K562 (cell line): ENCODE data around the gene CLCN5. TPM values are rescaled to one million over a fixed set of nuclear protein-coding genes. Genes with fewer than 3 reads are reported as not detected.
A peak's percentile ranks its signal among the peaks of the same experiment; 100 is the strongest.

Source experiments
- ATAC-seq: fragments of 200-7000 bp; cut with Tn5 transposase; 3 replicates; pipeline ENCODE4 v1.9.1; 2020; ENCODE audit warnings: moderate library complexity
- BruUV-seq: library from RNA; stranded (reverse); fragments of 400-500 nt; replicated peaks from 2 replicates; lab custom pipeline; 2021; lab: Mats Ljungman, UMichigan
- CTCF ChIA-PET: fragments of 300-600 bp; formaldehyde crosslinking; extraction: SDS; loops from one replicate; lab custom pipeline; 2021; ENCODE audit warnings: low intra/inter-chr PET ratio; lab: Yijun Ruan, JAX
- POLR2A ChIA-PET: fragments of 300-600, 350-650 bp; sonication (Branson Sonifier 250); formaldehyde crosslinking; extraction: SDS; loops from one replicate; lab custom pipeline; 2021; ENCODE audit warnings: antibody characterized with exemption, inconsistent platforms; lab: Yijun Ruan, JAX
- DNase-seq, 4 experiments: peaks; one replicate each; pipeline versions ENCODE4 v3.0.0 to v3.0.0-alpha.2; 2011 to 2018; ENCODE audit warnings: low spot score in 3 of 4, mixed read lengths in 3 of 4; ENCODE audit errors: extremely low read depth in 1 of 4
- FAIRE-seq: peaks from 2 replicates; lab custom pipeline; 2011; peaks lifted over from hg19 to GRCh38; lab: Jason Lieb, UNC
- H2AFZ ChIP-seq: 2 replicates; pipeline ENCODE4 v1.6.0; 2011; ENCODE audit warnings: low read depth, low read length, control low read depth, inconsistent platforms
- H3K27ac ChIP-seq: fragments of 200-600 bp; 3 replicates; pipeline ENCODE4 v1.8.0; 2011; ENCODE audit warnings: low read depth, mild to moderate bottlenecking, control low read depth, inconsistent platforms, low read length, moderate library complexity, mixed read lengths; ENCODE audit errors: extremely low read depth
- H3K27me3 ChIP-seq, 2 experiments: fragments of 300-600 bp in 1 of 2; 2 replicates in 1 of 2; 3 replicates in 1 of 2; pipeline versions ENCODE4 v1.6.0 to v1.8.0; 2011; ENCODE audit warnings: inconsistent platforms in 2 of 2, low read length in 2 of 2, mild to moderate bottlenecking in 1 of 2, mixed read lengths in 1 of 2, moderate library complexity in 1 of 2; ENCODE audit not compliant: control insufficient read depth in 2 of 2, insufficient read depth in 2 of 2
- H3K36me3 ChIP-seq: fragments of 300-600 bp; 3 replicates; pipeline ENCODE4 v1.8.0; 2011; ENCODE audit warnings: mild to moderate bottlenecking, low read length, inconsistent platforms; ENCODE audit not compliant: control insufficient read depth, insufficient read depth
- H3K4me1 ChIP-seq, 2 experiments: fragments of 200-600 bp in 1 of 2; replicated peaks in 1 of 2; 2 replicates in 1 of 2; 3 replicates in 1 of 2; pipeline versions ENCODE4 v1.5.1 to v1.8.0; 2011; ENCODE audit warnings: inconsistent platforms in 2 of 2, low read length in 2 of 2, mild to moderate bottlenecking in 1 of 2, mixed read lengths in 1 of 2, moderate library complexity in 1 of 2; ENCODE audit not compliant: control insufficient read depth in 2 of 2, insufficient read depth in 2 of 2
- H3K4me2 ChIP-seq: 2 replicates; pipeline ENCODE4 v1.6.1; 2011; ENCODE audit warnings: low read length, control low read depth, inconsistent platforms, mixed read lengths; ENCODE audit not compliant: insufficient read depth
- H3K4me3 ChIP-seq: fragments of 200-600 bp; sonication (generic), shearing (Covaris generic); 2 replicates; pipeline ENCODE4 v1.5.1; 2016; ENCODE audit warnings: control low read depth, inconsistent platforms
- H3K79me2 ChIP-seq: fragments of 200-600 bp; 3 replicates; pipeline ENCODE4 v1.8.0; 2011; ENCODE audit warnings: low read length, inconsistent platforms; ENCODE audit not compliant: control insufficient read depth, insufficient read depth
- H3K9ac ChIP-seq, 2 experiments: 2 replicates each; pipeline versions ENCODE4 v1.6.0 to v1.6.1; 2011; ENCODE audit warnings: low read depth in 2 of 2, low read length in 2 of 2, control low read depth in 1 of 2, inconsistent platforms in 1 of 2, mild to moderate bottlenecking in 1 of 2, mixed read lengths in 1 of 2; ENCODE audit not compliant: insufficient read depth in 1 of 2
- H3K9me1 ChIP-seq: one replicate; pipeline ENCODE4 v1.6.0; 2011; ENCODE audit warnings: inconsistent platforms, mild to moderate bottlenecking, low read length, moderate library complexity; ENCODE audit not compliant: control insufficient read depth, insufficient read depth
- H3K9me3 ChIP-seq: replicated peaks from 2 replicates; pipeline ENCODE4 v1.5.1; 2011; ENCODE audit warnings: low read depth, low read length, inconsistent platforms; ENCODE audit not compliant: control insufficient read depth, insufficient read depth
- H4K20me1 ChIP-seq: replicated peaks from 2 replicates; pipeline ENCODE4 v1.6.1; 2011; ENCODE audit warnings: low read length, inconsistent platforms, mixed read lengths; ENCODE audit not compliant: control insufficient read depth, insufficient read depth
- CTCFL ChIP-seq: IDR thresholded peaks from 2 replicates; pipeline ENCODE4 v1.6.1; 2011; ENCODE audit warnings: borderline replicate concordance, low read depth, mild to moderate bottlenecking, moderate library complexity, low read length; ENCODE audit not compliant: insufficient read depth, poor library complexity, severe bottlenecking
- RFX1 ChIP-seq: fragments of 450-650 bp; IDR thresholded peaks from 2 replicates; pipeline ENCODE4 v1.6.1; 2016; ENCODE audit warnings: mild to moderate bottlenecking, moderate library complexity
- RNF219 ChIP-seq: fragments of 250-450 bp; sonication (Bioruptor Pico); IDR thresholded peaks from 2 replicates; pipeline ENCODE4 v1.5.0; 2022; ENCODE audit warnings: mild to moderate bottlenecking
- SPI1 ChIP-seq: IDR thresholded peaks from 2 replicates; pipeline ENCODE4 v1.6.1; 2011; ENCODE audit warnings: low read depth, low read length, control low read depth, borderline replicate concordance
- WGBS: fragments of 100-300 bp; shearing (Covaris generic); methylation state at CpG from one replicate; pipeline ENCODE4 v1.1.6; 2016; ENCODE audit warnings: low coverage, mixed read lengths; ENCODE audit not compliant: insufficient coverage; ENCODE audit errors: missing lambda C conversion rate; 5-methylcytosine and 5-hydroxymethylcytosine counted together
- in situ Hi-C: fragments of 300-500 bp; cut with MboI; formaldehyde crosslinking; loops from 4 replicates; pipeline ENCODE4 v1.15.0; 2018; ENCODE audit warnings: inconsistent platforms, mixed read lengths
- intact Hi-C: fragments of 100-400 bp; cut with micrococcal nuclease; formaldehyde crosslinking; loops from 2 replicates; pipeline ENCODE4 v1.14.2; 2022
- polyA plus RNA-seq, 8 experiments: library from polyadenylated mRNA; depleted of rRNA in 4 of 8; stranded (reverse) in 5 of 8; unstranded in 3 of 8; fragments of >200 nt; fragmentation: Nextera tagmentation in 2 of 8; fragmentation: Illumina TruSeq in 1 of 8; extraction: Ambion mirVana in 2 of 8; extraction: Trizol in 1 of 8; gene quantifications; 2 replicates each; pipeline versions ENCODE4 v1.2.1 to v1.2.3, GENCODE V29; 2011 to 2014; ENCODE audit warnings: inconsistent platforms in 1 of 8, missing spikeins in 1 of 8
- total RNA-seq, 7 experiments: library from RNA; depleted of rRNA in 6 of 7; stranded (reverse); fragments of >200 nt in 6 of 7; fragmentation: Illumina TruSeq in 2 of 7; extraction: Trizol in 2 of 7; gene quantifications; 2 replicates each; pipeline versions ENCODE4 v1.2.1 to v1.2.3, GENCODE V29; 2011 to 2021; ENCODE audit warnings: low replicate concordance in 1 of 7

The CLCN5 gene
- total and polyA plus RNA-seq, 9 of the 15 experiments (the other 6 are each of a cell fraction or from before 2014, with no cell fraction given): 0.94 to 11.8 (median 7.1) TPM

GRCh38 chrX:49956313-49956712 is 33.9 kb downstream of the CLCN5 start:
- no peak for DNase-seq
- H3K4me3 ChIP-seq: no peak overlapping the region
- H4K20me1 ChIP-seq: no peaks in the 10 kb centered on the region
- no peak overlapping the region for H3K9ac ChIP-seq
- H3K36me3 ChIP-seq: no peaks in the 10 kb centered on the region
- 8% methylated on average over 2 of the region's 2 CpGs for WGBS
- H3K4me1 ChIP-seq: no peaks in the 10 kb centered on the region
- no peak overlapping the region for H3K27ac ChIP-seq
- in situ Hi-C loops (no loop called here), intact Hi-C loops (no loop called here)
- TF ChIP-seq RFX1 (peak; percentile 51), RNF219 (CRISPR knock-in tag) (no peak)
- FAIRE-seq: no peak
- no peak overlapping the region for H3K4me2 ChIP-seq
- no TSS peak for BruUV-seq
- H3K9me3 ChIP-seq: no peaks in the 10 kb centered on the region
- no peaks in the 10 kb centered on the region for H3K27me3 ChIP-seq
- ChIA-PET CTCF (no interaction called here), POLR2A (no interaction called here)
- H3K9me1 ChIP-seq: no peaks in the 10 kb centered on the region
- H3K79me2 ChIP-seq: no peaks in the 10 kb centered on the region
- H2AFZ ChIP-seq: no peak overlapping the region
- ATAC-seq: no peak

GRCh38 chrX:49958727-49959485 is 36.5 kb downstream of the CLCN5 start:
- TF ChIP-seq SPI1 (0 out of 2 replicates have a peak, but pooled peaks have one; percentile 26), CTCFL (no peak)
- H3K79me2 ChIP-seq: no peaks in the 10 kb centered on the region
- no peak overlapping the region for H3K4me2 ChIP-seq
- no peak for DNase-seq
- no peaks in the 10 kb centered on the region for H3K9me1 ChIP-seq
- no peaks in the 10 kb centered on the region for H4K20me1 ChIP-seq
- no peak overlapping the region for H3K4me3 ChIP-seq
- ChIA-PET CTCF (no interaction called here), POLR2A (no interaction called here)
- H3K9ac ChIP-seq: no peak overlapping the region
- no peaks in the 10 kb centered on the region for H3K36me3 ChIP-seq
- no peak for FAIRE-seq
- H2AFZ ChIP-seq: no peak overlapping the region
- H3K27ac ChIP-seq: no peak overlapping the region
- H3K27me3 ChIP-seq: no peaks in the 10 kb centered on the region
- intact Hi-C loops (no loop called here), in situ Hi-C loops (no loop called here)
- WGBS: 23% methylated on average over 4 of the region's 4 CpGs
- BruUV-seq: no TSS peak
- H3K9me3 ChIP-seq: no peaks in the 10 kb centered on the region
- no peaks in the 10 kb centered on the region for H3K4me1 ChIP-seq
- no peak for ATAC-seq
